ENCODE results near the gene EFCAB6.

DNA sequence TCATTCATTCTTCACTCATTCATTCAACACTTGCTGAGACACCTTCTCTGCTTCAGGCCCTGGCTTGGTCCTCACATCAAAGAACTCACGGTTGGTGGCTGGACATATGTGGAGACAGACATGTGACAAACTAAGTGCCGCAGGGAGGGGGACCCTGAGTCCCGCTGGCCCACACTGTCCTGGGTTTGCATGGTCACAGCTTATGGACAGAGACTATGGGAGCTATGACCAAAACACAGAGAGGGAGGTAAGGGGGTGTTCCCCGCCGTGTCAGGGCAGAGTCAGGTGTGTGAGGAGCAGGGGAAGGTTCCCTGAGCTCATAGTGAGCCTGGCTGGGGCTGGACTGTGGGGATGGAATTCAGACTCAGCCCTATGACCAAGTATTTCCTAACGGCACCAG, 277.2 kb downstream of the EFCAB6 start:
- TF ChIP-seq, protein P1, sequence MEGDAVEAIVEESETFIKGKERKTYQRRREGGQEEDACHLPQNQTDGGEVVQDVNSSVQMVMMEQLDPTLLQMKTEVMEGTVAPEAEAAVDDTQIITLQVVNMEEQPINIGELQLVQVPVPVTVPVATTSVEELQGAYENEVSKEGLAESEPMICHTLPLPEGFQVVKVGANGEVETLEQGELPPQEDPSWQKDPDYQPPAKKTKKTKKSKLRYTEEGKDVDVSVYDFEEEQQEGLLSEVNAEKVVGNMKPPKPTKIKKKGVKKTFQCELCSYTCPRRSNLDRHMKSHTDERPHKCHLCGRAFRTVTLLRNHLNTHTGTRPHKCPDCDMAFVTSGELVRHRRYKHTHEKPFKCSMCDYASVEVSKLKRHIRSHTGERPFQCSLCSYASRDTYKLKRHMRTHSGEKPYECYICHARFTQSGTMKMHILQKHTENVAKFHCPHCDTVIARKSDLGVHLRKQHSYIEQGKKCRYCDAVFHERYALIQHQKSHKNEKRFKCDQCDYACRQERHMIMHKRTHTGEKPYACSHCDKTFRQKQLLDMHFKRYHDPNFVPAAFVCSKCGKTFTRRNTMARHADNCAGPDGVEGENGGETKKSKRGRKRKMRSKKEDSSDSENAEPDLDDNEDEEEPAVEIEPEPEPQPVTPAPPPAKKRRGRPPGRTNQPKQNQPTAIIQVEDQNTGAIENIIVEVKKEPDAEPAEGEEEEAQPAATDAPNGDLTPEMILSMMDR (IDR thresholded peaks at IDR 0.05), result no peak
- TF ChIP-seq POLR2A (IDR thresholded peaks at IDR 0.05), result no peak
